ENCODE results near the gene SNX5. TPM values are rescaled to one million over a fixed set of nuclear protein-coding genes. Genes with fewer than 3 reads are reported as not detected.

Gene SNX5
- total and polyA plus RNA-seq, 10 of the 15 experiments (the other 5 are each of a cell fraction or from before 2014, with no cell fraction given) = 92.9 to 316 (median 245) TPM

- no peaks in the 10 kb centered on the region for H3K79me2 ChIP-seq (ENCODE audit: control insufficient read depth, insufficient read depth, low read length)
- no peak overlapping the region for H3K27ac ChIP-seq (ENCODE audit: control insufficient read depth, insufficient read depth)
- no peak for TF ChIP-seq BACH1 (IDR thresholded peaks at IDR 0.05; ENCODE audit: borderline replicate concordance)
- no peak for TF ChIP-seq CREM (IDR thresholded peaks at IDR 0.05; ENCODE audit: low read depth)
- TF ChIP-seq BCL3 (IDR thresholded peaks at IDR 0.05; ENCODE audit: borderline replicate concordance, insufficient read depth, low read depth, low read length, poor library complexity, severe bottlenecking) = no peak
- TF ChIP-seq PAX8 (IDR thresholded peaks at IDR 0.05) = no peak
- TF ChIP-seq HDAC2 (IDR thresholded peaks at IDR 0.05) = no peak
- no peak for TF ChIP-seq ZZZ3 (IDR thresholded peaks at IDR 0.05; ENCODE audit: control insufficient read depth, insufficient read length, low read depth)
- TF ChIP-seq REST (IDR thresholded peaks at IDR 0.05; ENCODE audit: low read depth, low read length) = no peak
- TF ChIP-seq MYB (IDR thresholded peaks at IDR 0.05; ENCODE audit: borderline replicate concordance, low read depth, low read length) = no peak
- TF ChIP-seq, protein P1, sequence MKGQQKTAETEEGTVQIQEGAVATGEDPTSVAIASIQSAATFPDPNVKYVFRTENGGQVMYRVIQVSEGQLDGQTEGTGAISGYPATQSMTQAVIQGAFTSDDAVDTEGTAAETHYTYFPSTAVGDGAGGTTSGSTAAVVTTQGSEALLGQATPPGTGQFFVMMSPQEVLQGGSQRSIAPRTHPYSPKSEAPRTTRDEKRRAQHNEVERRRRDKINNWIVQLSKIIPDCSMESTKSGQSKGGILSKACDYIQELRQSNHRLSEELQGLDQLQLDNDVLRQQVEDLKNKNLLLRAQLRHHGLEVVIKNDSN (IDR thresholded peaks at IDR 0.05; ENCODE audit: borderline replicate concordance, extremely low read length, insufficient read depth, low read depth, low read length) = no peak
- TF ChIP-seq YY1 (IDR thresholded peaks at IDR 0.05; ENCODE audit: low read depth, low read length) = no peak
- no peaks in the 10 kb centered on the region for H3K36me3 ChIP-seq (ENCODE audit: control insufficient read depth in 2 of 2, insufficient read depth in 2 of 2, low read length in 1 of 2)
- SMC1A ChIA-PET (ENCODE audit: uncharacterized antibody, unreplicated experiment) = interaction anchor here (2.5 kb wide), 1 partner anchor 8 kb away, joined by 10 read pairs; no protein-coding TSS in a partner anchor
- 2% methylated on average over 3 of the region's 3 CpGs for WGBS (ENCODE audit: insufficient coverage, insufficient replicate concordance, low lambda C conversion rate, missing lambda C conversion rate)
- 0 out of 2 replicates have a peak overlapping the region, but pooled peaks have one; percentile 20 for H3K4me2 ChIP-seq (ENCODE audit: control insufficient read depth, insufficient read depth)
- intact Hi-C loops (cut with micrococcal nuclease; ENCODE audit: unreplicated experiment) (loop anchor here (10.0 kb wide), 1 partner anchor 239 kb away; no protein-coding TSS in a partner anchor), in situ Hi-C loops (cut with MboI) (loop anchor here (5.0 kb wide), 1 partner anchor 49 kb away; no protein-coding TSS in a partner anchor)
- no peak overlapping the region for H3K4me3 ChIP-seq
- RAD21 ChIA-PET (ENCODE audit: unreplicated experiment) = no interaction called here
- H2AFZ ChIP-seq (ENCODE audit: control insufficient read depth, low read depth, low read length) = no peak overlapping the region
- ATAC-seq (peak; percentile 52), FAIRE-seq (no peak), DNase-seq (ENCODE audit: low read depth, low spot score) (no peak)
- peaks cover 5% of the 10 kb centered on the region; the same call in 1 of the 3 replicates for H3K9me3 ChIP-seq (replicated peaks; ENCODE audit: control insufficient read depth, insufficient read depth, low read length)
- no peak overlapping the region for H3K9ac ChIP-seq (ENCODE audit: control insufficient read depth, insufficient read depth, low read length)
- H3K27me3 ChIP-seq (replicated peaks in 1 of 2; ENCODE audit: control insufficient read depth in 2 of 2, insufficient read depth in 2 of 2, low read length in 1 of 2) = no peaks in the 10 kb centered on the region
- POLR2A ChIA-PET = no interaction called here
- H4K20me1 ChIP-seq (ENCODE audit: control insufficient read depth, insufficient read depth) = no peaks in the 10 kb centered on the region
- CTCF ChIA-PET = no interaction called here
- no TSS peak for BruUV-seq (replicated peaks)
- peaks cover 22% of the 10 kb centered on the region for H3K4me1 ChIP-seq (ENCODE audit: control insufficient read depth, insufficient read depth, low read length)
Observed at GRCh38 chr20:17893445-17893844, 75.1 kb downstream of the SNX5 start.
